AG09309 (cell line): Measurements from ENCODE around the gene RAB8B.
A peak's percentile ranks its signal among the peaks of the same experiment; 100 is the strongest.
"Not testable (repeated sequence)": the region's sequence is repeated elsewhere in the genome, so short reads cannot be mapped to it uniquely, and the experiment has no call there.

Experiments used
- DNase-seq: peaks from one replicate; pipeline ENCODE4 v3.0.0-alpha.2; 2010; ENCODE audit warnings: low read depth
- H3K4me3 ChIP-seq: 2 replicates; pipeline ENCODE4 v1.5.1; 2011; ENCODE audit warnings: mild to moderate bottlenecking, low read depth, low read length, moderate library complexity; ENCODE audit not compliant: control insufficient read depth
- CTCF ChIP-seq: IDR thresholded peaks from 2 replicates; pipeline ENCODE4 v1.5.1; 2011; ENCODE audit warnings: mild to moderate bottlenecking, low read depth, low read length, inconsistent platforms; ENCODE audit not compliant: insufficient read depth, control insufficient read depth; ENCODE audit errors: missing control alignments

Gene RAB8B

GRCh38 chr15:63232943-63233342 lies 43.5 kb downstream of the RAB8B start:
- DNase-seq = no peak
- H3K4me3 ChIP-seq = no peak overlapping the region
- no peak for TF ChIP-seq CTCF

GRCh38 chr15:63233667-63234423 lies 44.4 kb downstream of the RAB8B start:
- H3K4me3 ChIP-seq = no peak overlapping the region
- no peak for DNase-seq

GRCh38 chr15:63234451-63234870 lies 45.1 kb downstream of the RAB8B start:
- no peak for DNase-seq
- H3K4me3 ChIP-seq = no peak overlapping the region
- no peak for TF ChIP-seq CTCF

More at GRCh38 chr15:63233667-63234423, 44.4 kb downstream of the RAB8B start:
- no peak for TF ChIP-seq CTCF

GRCh38 chr15:63236272-63236671 lies 46.9 kb downstream of the RAB8B start:
- no peak for DNase-seq
- H3K4me3 ChIP-seq = no peak overlapping the region
- TF ChIP-seq CTCF = no peak

- not testable (repeated sequence) for H3K4me3 ChIP-seq, DNase-seq
Measured at GRCh38 chr15:63237086-63237485, 47.7 kb downstream of the RAB8B start.

GRCh38 chr15:63238171-63238570 lies 48.8 kb downstream of the RAB8B start:
- TF ChIP-seq CTCF = no peak
- no peak overlapping the region for H3K4me3 ChIP-seq
- DNase-seq = no peak

- peak; percentile 54 for DNase-seq
- no peak overlapping the region for H3K4me3 ChIP-seq
- TF ChIP-seq CTCF = no peak
Measured at GRCh38 chr15:63238796-63239195, 49.4 kb downstream of the RAB8B start.
